GM21515 (cell line): Measurements from ENCODE around the gene MYH11.
"Not testable (repeated sequence)": the region's sequence is repeated elsewhere in the genome, so short reads cannot be mapped to it uniquely, and the experiment has no call there.

Experiments used
- ATAC-seq: cut with Tn5 transposase; IDR thresholded peaks from one replicate; pipeline ENCODE4 v1.9.1; 2021; ENCODE audit not compliant: unreplicated experiment

Gene MYH11

GRCh38 chr16:15757630-15758251 lies 99.1 kb downstream of the MYH11 start:
- no peak for ATAC-seq

GRCh38 chr16:15757077-15757386 lies 99.8 kb downstream of the MYH11 start:
- no peak for ATAC-seq

- no peak for ATAC-seq
Measured at GRCh38 chr16:15754821-15755534, 101.8 kb downstream of the MYH11 start.

GRCh38 chr16:15752717-15753488 lies 103.9 kb downstream of the MYH11 start:
- ATAC-seq, result no peak

GRCh38 chr16:15751940-15752339 lies 104.9 kb downstream of the MYH11 start:
- ATAC-seq, result no peak

- ATAC-seq, result no peak
Measured at GRCh38 chr16:15749985-15750384, 106.8 kb downstream of the MYH11 start.

- no peak for ATAC-seq
Measured at GRCh38 chr16:15749371-15749770, 107.5 kb downstream of the MYH11 start.

- no peak for ATAC-seq
Measured at GRCh38 chr16:15748654-15749053, 108.2 kb downstream of the MYH11 start.

- ATAC-seq, result no peak
Measured at GRCh38 chr16:15747937-15748336, 108.9 kb downstream of the MYH11 start.

GRCh38 chr16:15746332-15746731 lies 110.5 kb downstream of the MYH11 start:
- no peak for ATAC-seq

GRCh38 chr16:15743657-15744056 lies 113.2 kb downstream of the MYH11 start:
- ATAC-seq, result no peak

GRCh38 chr16:15742716-15743115 lies 114.1 kb downstream of the MYH11 start:
- ATAC-seq, result no peak

- ATAC-seq, result no peak
Measured at GRCh38 chr16:15741207-15741871, 115.5 kb downstream of the MYH11 start.

- no peak for ATAC-seq
Measured at GRCh38 chr16:15739950-15740349, 116.9 kb downstream of the MYH11 start.

GRCh38 chr16:15739464-15739863 lies 117.4 kb downstream of the MYH11 start:
- ATAC-seq, result no peak

- no peak for ATAC-seq
Measured at GRCh38 chr16:15737140-15737644, 119.6 kb downstream of the MYH11 start.

GRCh38 chr16:15736529-15736928 lies 120.3 kb downstream of the MYH11 start:
- ATAC-seq, result no peak

- ATAC-seq, result no peak
Measured at GRCh38 chr16:15735610-15736009, 121.2 kb downstream of the MYH11 start.

- no peak for ATAC-seq
Measured at GRCh38 chr16:15732416-15732815, 124.4 kb downstream of the MYH11 start.

GRCh38 chr16:15729152-15729551 lies 127.7 kb downstream of the MYH11 start:
- ATAC-seq, result no peak

- ATAC-seq, result not testable (repeated sequence)
Measured at GRCh38 chr16:15727697-15728096, 129.1 kb downstream of the MYH11 start.
